HG03196 (cell line): ENCODE data around the gene ZNF296.
"Not testable (repeated sequence)": the region's sequence is repeated elsewhere in the genome, so short reads cannot be mapped to it uniquely, and the experiment has no call there.

Source experiments
- ATAC-seq: cut with Tn5 transposase; IDR thresholded peaks from one replicate; pipeline ENCODE4 v1.9.1; 2021; ENCODE audit not compliant: unreplicated experiment

ZNF296 gene

GRCh38 chr19:45076029-45076850, at the start of gene ZNF296:
Gene ZNF296, minus strand, starts transcription at chr19:45076478. Its CDS starts 105 bp downstream, at chr19:45076373.
- ATAC-seq, result peak; percentile 33

- ATAC-seq, result no peak
These were observed 49.1 kb upstream of the ZNF296 start for GRCh38 chr19:45125360-45125759.

GRCh38 chr19:45124021-45124420, 47.7 kb upstream of the ZNF296 start:
- no peak for ATAC-seq

GRCh38 chr19:45123440-45123850, 47.2 kb upstream of the ZNF296 start:
- no peak for ATAC-seq

GRCh38 chr19:45122832-45123231, 46.6 kb upstream of the ZNF296 start:
- ATAC-seq, result no peak

- no peak for ATAC-seq
These were observed 45.6 kb upstream of the ZNF296 start for GRCh38 chr19:45121827-45122345.

- ATAC-seq, result no peak
These were observed 43.3 kb upstream of the ZNF296 start for GRCh38 chr19:45119582-45119981.

GRCh38 chr19:45118591-45119355, 42.5 kb upstream of the ZNF296 start:
- not testable (repeated sequence) for ATAC-seq

- no peak for ATAC-seq
These were observed 41.8 kb upstream of the ZNF296 start for GRCh38 chr19:45118106-45118505.

- ATAC-seq, result no peak
These were observed 41.4 kb upstream of the ZNF296 start for GRCh38 chr19:45117671-45118070.

GRCh38 chr19:45117167-45117594, 40.9 kb upstream of the ZNF296 start:
- ATAC-seq, result no peak

- no peak for ATAC-seq
These were observed 39.7 kb upstream of the ZNF296 start for GRCh38 chr19:45115809-45116615.

- no peak for ATAC-seq
These were observed 37.8 kb upstream of the ZNF296 start for GRCh38 chr19:45114116-45114515.

GRCh38 chr19:45113628-45114027, 37.4 kb upstream of the ZNF296 start:
- ATAC-seq, result no peak

GRCh38 chr19:45112111-45112827, 36.0 kb upstream of the ZNF296 start:
- ATAC-seq, result no peak

- ATAC-seq, result no peak
These were observed 34.6 kb upstream of the ZNF296 start for GRCh38 chr19:45110851-45111266.

- ATAC-seq, result no peak
These were observed 31.4 kb upstream of the ZNF296 start for GRCh38 chr19:45107621-45108150.

GRCh38 chr19:45106363-45106762, 30.1 kb upstream of the ZNF296 start:
- ATAC-seq, result not testable (repeated sequence)

- no peak for ATAC-seq
These were observed 28.5 kb upstream of the ZNF296 start for GRCh38 chr19:45104658-45105349.
